ENCODE results near the gene RUNX1. TPM values are rescaled to one million over a fixed set of nuclear protein-coding genes. Genes with fewer than 3 reads are reported as not detected.
"Not testable (repeated sequence)": the region's sequence is repeated elsewhere in the genome, so short reads cannot be mapped to it uniquely, and the experiment has no call there.

RUNX1 gene
- total and polyA plus RNA-seq, 10 donors = 4.8 to 70.0 (median 43.6) TPM

- WGBS, 5 donors = 50 to 63% (median 58%) methylated on average over 8 of the region's 8 CpGs
- TF ChIP-seq POLR2A (IDR thresholded peaks at IDR 0.05) (no peak), CTCF (IDR thresholded peaks at IDR 0.05 in 8 of 11, conservative IDR thresholded peaks at IDR 0.05 in 3 of 11) (no peak), POLR2AphosphoS5 (IDR thresholded peaks at IDR 0.05) (no peak)
- no peaks in the 10 kb centered on the region for H3K27me3 ChIP-seq (replicated peaks in 1 of 7)
These were observed 79.5 kb downstream of the RUNX1 start for GRCh38 chr21:34969423-34970166.

GRCh38 chr21:34968414-34969333 is 80.4 kb downstream of the RUNX1 start:
- no peaks in the 10 kb centered on the region for H3K9me3 ChIP-seq
- WGBS, 5 donors = 41 to 65% (median 60%) methylated on average over 13 of the region's 13 CpGs
- DNase-seq = no peak
- peak overlapping the region in 6 of 8 donors; percentile 23 to 66 (median 64) for H3K27ac ChIP-seq
- peaks cover 0 to 11% (median 0%) of the 10 kb centered on the region in 6 donors for H3K36me3 ChIP-seq
- no peak for TF ChIP-seq POLR2AphosphoS5 (IDR thresholded peaks at IDR 0.05)
- TF ChIP-seq POLR2A (IDR thresholded peaks at IDR 0.05) = no peak
- no peak for TF ChIP-seq CTCF (IDR thresholded peaks at IDR 0.05 in 8 of 11, conservative IDR thresholded peaks at IDR 0.05 in 3 of 11)
- no peaks in the 10 kb centered on the region for H3K27me3 ChIP-seq (replicated peaks in 1 of 7)
- H3K4me1 ChIP-seq = peaks cover 1 to 96% (median 42%) of the 10 kb centered on the region in 6 donors
- intact Hi-C loops (cut with DNase I; ENCODE audit: low total_unique reads) = no loop called here
- H3K4me3 ChIP-seq = peak overlapping the region in 1 of 8 donors; percentile 17

More at GRCh38 chr21:34969423-34970166, 79.5 kb downstream of the RUNX1 start:
- Histone ChIP-seq H3K36me3 (peaks cover 0 to 11% (median 0%) of the 10 kb centered on the region in 6 donors), H3K4me3 (no peak overlapping the region), H3K27ac (peak overlapping the region in 6 of 8 donors; percentile 23 to 66 (median 55)), H3K9me3 (no peaks in the 10 kb centered on the region), H3K4me1 (peaks cover 4 to 100% (median 49%) of the 10 kb centered on the region in 6 donors)
- intact Hi-C loops (cut with DNase I; ENCODE audit: low total_unique reads) = no loop called here
- DNase-seq = no peak

GRCh38 chr21:34967509-34968289 is 81.4 kb downstream of the RUNX1 start:
- 59 to 76% (median 64%) methylated on average over 10 of the region's 10 CpGs for WGBS, 5 donors

GRCh38 chr21:34966881-34967280 is 82.2 kb downstream of the RUNX1 start:
- DNase-seq; intact Hi-C loops (cut with DNase I; ENCODE audit: low total_unique reads): not testable (repeated sequence)
- H3K4me1 ChIP-seq = peaks cover 0 to 96% (median 38%) of the 10 kb centered on the region in 6 donors

More at GRCh38 chr21:34967509-34968289, 81.4 kb downstream of the RUNX1 start:
- H3K4me3 ChIP-seq = no peak overlapping the region
- no peaks in the 10 kb centered on the region for H3K9me3 ChIP-seq
- intact Hi-C loops (cut with DNase I; ENCODE audit: low total_unique reads) = no loop called here
- TF ChIP-seq CTCF (IDR thresholded peaks at IDR 0.05 in 8 of 11, conservative IDR thresholded peaks at IDR 0.05 in 3 of 11) (no peak), POLR2A (IDR thresholded peaks at IDR 0.05) (no peak), POLR2AphosphoS5 (IDR thresholded peaks at IDR 0.05) (no peak)
- H3K36me3 ChIP-seq = peaks cover 0 to 11% (median 0%) of the 10 kb centered on the region in 6 donors
- H3K4me1 ChIP-seq = peaks cover 0 to 96% (median 35%) of the 10 kb centered on the region in 6 donors
- no peak for DNase-seq
- no peaks in the 10 kb centered on the region for H3K27me3 ChIP-seq (replicated peaks in 1 of 7)
- H3K27ac ChIP-seq = peak overlapping the region in 4 of 8 donors; percentile 46 to 66 (median 64)

More at GRCh38 chr21:34966881-34967280, 82.2 kb downstream of the RUNX1 start:
- peaks cover 0 to 11% (median 0%) of the 10 kb centered on the region in 6 donors for H3K36me3 ChIP-seq
- 89 to 96% (median 94%) methylated on average over 11 of the region's 11 CpGs for WGBS, 5 donors
- not testable (repeated sequence) for H3K4me3 ChIP-seq; H3K9me3 ChIP-seq; H3K27me3 ChIP-seq (replicated peaks in 1 of 7); H3K27ac ChIP-seq

Measured in spleen (tissue), 11 donors.